GM19099 (cell line): ENCODE measurements around the gene MYO1E.

Experiments used
- POLR2A ChIP-seq: IDR thresholded peaks from 3 replicates; pipeline ENCODE4 v1.6.1; 2011; ENCODE audit warnings: low read depth; ENCODE audit not compliant: insufficient read length; ENCODE audit errors: extremely low read depth

MYO1E gene

DNA sequence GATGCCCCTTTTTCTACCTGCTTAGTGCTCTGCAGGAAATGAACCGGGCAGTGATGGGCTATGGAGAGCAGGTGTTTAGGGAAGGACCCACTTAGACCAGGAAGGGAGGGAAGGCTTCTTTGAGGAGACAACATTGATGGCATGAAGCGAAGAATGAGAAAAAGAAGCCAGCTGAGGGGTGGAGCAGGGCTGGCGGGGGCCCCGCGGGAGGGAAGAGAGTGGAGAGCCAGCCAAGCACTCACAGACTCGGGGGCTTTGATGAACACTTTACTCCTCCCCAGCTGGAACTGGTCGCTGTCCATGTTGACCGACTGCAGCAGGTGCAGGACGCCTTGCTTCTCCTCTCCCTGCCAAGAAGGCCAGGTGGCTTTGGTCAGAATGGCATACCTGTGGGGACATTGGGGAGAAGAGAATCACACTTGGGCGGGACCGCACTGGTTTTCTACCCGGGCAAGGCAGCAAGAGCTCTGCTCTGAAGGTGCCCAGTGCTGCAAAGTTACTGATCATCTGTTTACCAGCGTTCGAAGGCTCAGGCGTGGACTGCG lies 194.4 kb downstream of the MYO1E start:
- TF ChIP-seq POLR2A: no peak

DNA sequence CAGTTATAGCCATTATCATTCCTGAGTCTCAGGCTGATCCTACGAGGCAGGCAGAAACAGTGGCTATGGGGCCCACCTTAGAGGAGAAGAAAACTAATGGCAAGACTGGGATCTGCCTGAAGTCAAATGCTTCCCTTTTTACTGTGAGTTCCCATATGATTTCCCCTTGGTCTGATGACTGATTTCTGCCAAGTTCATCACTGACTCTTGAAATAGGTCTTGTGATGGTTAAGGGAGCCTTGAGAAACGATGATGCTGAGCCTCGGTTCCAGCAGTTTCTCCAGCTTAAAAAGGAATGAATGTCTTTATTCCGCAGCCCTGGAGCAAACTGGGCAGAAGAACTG lies 195.4 kb downstream of the MYO1E start:
- no peak for TF ChIP-seq POLR2A

DNA sequence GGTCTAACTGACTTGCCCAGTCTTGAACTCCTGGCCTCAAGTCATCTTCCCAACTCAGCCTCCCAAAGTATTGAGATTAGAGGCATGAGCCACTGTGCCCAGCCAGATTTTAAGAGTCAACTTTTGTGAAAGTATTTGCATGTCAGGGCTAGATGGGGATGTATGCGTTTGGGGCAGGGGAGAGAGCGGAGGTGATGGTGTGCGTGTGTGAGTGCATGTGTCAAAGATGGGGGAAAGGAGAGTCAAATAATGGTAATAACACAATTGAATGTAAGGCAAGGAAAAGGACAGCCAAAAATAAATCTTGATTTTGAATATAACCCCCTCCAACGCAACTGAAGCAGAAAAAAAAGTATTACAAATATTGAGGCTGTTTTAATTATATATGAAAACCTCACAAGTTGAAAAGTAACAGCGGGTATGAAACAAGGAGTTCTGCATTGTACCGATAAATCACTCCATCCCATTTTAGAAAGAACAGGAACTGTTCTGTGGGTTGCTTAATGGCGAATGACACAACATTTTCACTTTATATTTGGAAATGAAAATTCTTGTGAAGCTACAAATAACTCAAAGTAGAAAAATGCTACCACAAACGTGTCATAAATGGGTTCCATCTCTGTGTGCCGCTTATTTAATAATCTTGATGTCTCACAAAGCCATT lies 195.9 kb downstream of the MYO1E start:
- TF ChIP-seq POLR2A: no peak

DNA sequence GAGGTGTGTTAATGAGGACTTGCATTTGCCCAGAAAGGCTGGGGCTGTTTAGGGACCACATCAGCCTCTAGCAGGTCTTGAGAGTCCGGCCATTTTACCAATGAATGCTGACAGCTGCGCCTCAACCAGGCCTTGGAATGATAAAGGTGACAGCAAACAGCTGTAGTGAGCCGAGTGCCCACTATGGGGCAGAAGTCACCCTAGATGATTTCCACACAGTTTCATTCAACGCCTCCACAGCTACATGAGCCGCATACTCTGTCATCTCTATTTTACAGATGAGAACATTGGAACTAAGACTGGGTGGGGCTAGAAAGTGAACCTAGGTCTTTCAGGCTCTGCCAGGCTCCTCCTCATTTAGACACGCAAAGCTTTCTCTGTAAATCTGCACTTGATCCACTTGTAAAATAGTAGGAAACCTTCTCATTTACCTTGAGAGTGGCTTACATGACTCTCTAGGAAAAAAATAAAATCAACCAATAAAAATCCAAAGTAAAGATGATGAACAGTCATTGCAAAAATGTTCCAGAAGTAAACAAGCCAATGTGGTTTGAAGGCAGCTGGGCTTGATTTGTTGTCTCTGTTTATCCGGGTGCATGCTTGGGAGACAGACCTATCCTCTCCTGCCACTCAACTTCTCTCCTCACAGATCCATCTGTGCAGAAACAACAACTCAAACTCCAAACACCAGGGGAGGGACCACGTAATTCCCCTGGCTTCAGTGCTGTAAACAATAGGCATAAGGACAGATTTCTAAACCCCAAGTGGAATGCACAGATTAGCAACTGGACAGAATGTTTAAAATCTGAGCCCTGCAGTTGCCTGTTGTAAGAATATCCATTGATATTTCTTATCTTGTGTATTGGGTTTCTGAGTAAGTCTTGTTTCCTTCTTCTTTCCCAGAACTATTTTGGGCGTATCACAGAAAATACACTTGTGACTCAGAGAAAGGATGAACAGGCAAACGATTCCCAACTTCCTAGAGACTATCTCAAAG lies 197.5 kb downstream of the MYO1E start:
- TF ChIP-seq POLR2A: no peak

DNA sequence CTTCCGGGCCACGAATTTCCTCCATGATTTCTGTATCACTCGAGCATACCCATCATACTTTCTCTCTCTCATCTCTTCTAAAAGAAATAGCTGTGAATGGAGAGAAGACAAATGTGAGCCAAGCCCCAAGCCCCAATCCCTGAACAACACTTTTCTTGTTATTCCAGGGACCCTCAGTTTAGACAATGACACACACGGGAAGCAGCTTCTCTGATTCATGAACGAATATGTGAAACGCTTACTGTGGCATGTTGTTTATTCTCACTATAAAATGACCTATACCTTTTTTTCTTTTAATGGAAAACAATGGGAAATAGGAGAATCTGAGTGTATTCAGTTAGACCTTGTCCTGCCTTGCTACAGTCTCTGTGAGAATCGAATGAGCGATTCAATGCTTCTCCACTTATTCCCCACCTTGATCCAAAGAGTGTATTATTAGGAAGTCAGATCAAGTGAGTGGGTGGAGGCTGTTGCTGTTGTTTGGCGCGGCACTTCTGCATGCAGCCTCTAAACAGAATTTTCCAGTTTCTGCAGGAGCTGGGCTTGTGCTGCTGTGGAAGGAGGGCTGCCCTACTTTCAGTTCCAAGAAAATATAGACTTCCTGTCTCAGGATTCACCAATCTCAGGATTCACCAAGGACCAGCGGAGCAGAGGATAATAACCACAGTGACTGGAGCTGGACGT lies 198.4 kb downstream of the MYO1E start:
- no peak for TF ChIP-seq POLR2A

DNA sequence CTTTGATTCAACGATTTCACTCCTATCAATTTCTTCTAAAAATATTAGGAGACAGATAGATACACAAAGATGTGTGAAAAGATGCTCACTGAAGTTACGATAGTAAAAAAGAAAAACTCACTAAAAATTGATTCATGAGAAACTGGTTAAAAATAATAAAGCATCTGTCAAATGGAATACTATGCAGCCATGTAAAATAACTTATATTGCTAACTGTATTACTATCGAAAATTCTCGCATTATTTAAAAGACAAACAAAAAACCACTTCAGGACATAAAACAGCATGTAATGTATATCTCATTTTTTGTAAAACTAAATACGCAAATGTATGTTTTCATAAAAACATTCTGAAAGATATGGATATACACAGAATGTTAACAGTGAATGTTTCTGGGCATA lies 199.5 kb downstream of the MYO1E start:
- no peak for TF ChIP-seq POLR2A

DNA sequence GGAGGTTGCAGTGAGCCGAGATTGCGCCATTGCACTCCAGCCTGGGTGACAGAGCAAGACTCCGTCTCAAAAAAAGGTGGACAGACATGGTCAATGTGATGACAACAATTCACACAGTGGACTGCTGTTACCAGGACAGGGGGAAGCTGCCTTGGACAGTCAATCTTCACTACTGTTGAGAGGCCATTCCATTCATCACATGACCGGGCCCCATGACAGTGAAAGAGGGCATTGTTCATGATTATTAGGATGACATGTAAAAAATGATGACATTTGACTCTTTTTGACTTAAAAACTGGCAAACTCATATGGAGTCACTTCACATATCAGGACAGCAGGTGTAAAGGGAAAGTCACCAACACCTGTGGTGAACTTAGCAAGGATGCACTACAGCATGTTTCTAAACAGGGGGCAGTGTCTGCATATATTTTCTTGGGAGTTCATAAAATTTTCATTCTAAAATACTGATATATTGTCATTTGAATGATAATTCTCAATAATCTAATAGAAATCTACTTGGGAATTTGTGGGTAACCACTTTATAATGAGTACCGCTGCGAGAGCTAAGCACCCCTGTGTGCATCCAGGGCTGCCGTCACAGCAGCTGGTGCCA lies 200.3 kb downstream of the MYO1E start:
- TF ChIP-seq POLR2A: no peak

DNA sequence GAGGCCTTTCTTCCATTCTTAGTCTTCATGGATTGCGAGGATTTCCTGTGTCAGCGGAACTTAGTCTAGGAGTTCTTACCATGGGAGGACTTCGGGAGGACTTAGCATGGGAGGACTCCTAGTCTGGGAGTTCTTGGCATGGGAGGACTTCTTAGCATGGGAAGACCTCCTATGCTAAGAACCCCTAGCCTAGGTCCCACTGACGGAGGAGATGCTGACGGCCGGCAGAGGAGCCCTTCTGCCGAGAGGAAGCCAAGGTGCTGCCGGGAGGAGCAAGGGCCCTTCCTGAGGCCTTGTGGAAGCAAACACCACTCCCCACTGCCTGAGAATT lies 201.6 kb downstream of the MYO1E start:
- TF ChIP-seq POLR2A: no peak

DNA sequence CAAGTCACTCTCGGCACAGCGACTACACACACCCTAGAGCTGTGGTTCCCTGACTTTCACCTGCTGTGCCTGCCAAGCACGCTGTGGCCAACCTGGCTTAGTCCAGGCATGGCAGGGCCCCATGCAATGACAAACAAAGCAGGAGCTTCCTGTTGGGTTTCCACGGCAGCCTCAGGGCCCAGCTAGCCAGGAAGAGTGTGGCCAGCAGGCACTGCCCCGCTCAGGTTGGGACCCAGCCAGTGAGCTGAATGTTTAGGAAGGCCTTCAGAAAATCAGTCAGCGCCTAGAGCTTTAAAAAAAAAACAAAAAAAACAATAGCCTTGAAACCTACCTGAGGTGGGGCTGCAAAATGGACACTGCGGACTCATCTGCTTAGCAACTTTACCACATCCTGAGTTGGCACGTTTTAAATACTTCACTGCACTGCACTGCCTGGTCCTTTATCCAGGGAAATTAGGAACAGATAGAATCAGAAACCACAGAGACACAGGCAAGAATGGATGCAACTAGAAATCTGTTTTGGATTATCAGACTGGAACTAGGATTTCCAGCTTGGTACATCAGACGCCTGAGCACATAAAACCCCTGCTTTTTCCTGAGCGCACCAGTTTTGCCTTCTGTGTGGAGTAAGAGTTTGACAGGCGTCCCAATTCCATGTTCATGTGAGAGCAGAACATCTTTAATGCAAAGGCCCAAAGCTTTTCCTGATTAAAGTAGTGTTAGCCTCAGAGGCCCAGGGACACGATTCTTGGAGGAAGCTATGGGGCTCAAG lies 202.2 kb downstream of the MYO1E start:
- no peak for TF ChIP-seq POLR2A

DNA sequence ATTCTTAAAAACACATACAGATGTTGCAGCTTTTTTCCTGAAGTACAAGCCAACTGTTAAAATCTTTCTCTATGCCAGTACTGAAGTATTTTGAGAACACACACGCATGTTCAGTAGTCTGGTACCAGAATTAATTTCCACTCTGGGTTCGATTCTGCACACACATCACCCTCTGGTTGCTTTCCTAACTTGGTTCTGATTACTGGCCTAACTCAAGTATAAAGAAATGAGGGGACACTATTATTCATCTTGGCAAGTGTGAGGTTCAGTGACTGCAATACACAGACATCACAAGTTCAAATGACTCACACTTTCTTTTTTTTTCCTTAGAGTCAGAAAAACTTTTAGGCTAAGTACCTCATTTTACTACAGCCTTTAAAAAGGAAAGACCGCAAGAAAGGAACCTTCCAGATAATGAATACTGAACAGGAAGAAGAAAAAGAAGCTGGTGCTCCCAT lies 203.4 kb downstream of the MYO1E start:
- TF ChIP-seq POLR2A: no peak

DNA sequence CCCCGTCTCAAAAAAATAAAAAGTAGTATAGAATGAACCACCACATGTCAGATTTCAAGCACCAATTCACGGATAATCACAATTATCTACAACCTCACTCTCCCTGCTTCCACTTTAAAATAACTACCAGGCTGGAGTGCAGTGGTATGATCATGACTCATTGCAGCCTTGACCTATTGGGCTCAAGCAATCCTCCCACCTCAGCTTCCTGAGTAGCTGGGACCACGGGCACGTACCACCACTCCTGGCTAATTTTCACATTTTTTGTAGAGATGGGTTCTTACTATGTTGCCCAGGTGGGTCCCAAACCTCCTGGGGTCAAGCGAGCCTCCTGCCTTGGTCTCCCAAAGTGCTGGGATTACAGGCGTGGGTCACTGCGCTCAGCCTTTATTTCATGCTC lies 204.1 kb downstream of the MYO1E start:
- no peak for TF ChIP-seq POLR2A

DNA sequence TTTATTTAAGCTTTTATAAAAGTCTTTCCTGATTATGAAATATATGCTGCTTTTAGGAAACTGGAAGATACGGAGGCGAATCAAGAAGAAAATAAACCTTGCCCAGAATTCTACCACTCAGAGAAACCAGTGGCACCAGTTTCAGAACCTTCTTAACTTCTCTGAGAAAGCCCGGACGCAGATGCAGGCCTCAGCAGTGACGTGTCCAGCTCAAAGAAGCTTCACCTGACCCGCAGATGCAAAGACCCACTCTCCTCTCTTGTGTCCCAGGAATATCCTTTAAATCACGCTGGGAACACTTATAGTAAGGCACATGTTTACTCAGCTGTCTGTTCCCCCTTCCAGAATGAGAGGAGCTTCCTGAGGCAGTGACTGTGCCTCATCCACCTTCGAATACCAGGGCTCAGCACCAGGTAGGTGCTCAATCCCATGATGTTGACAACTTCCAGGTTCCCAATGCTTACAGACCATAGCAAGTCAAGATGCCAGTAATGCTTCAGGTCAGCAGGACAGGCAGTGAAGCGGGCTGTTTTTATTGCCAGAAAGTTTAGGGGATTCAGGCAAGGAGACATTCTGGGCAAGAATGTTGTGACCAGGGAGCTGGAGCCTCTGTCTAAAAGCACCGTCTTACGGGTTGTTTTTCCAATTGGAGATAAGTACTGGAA lies 205.9 kb downstream of the MYO1E start:
- TF ChIP-seq POLR2A: no peak

DNA sequence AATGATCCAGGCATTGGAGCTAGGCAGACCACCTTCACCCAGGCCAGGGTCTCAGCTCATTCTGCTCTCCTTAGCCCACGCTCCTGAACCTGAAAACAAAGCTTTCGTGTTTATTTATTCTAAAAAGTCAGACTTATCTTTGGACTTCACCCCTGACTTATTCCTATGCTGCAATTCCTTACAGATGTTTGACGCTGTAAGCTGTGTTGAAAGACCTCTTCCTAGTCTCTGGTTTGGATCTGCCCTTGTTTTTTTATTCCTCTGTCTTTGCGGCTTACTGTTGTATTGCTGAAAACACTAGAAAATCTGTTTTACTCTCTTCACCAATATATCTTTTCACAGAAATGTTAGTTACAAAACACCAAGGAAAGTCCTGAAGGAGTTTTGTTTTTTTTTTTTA lies 206.5 kb downstream of the MYO1E start:
- no peak for TF ChIP-seq POLR2A

DNA sequence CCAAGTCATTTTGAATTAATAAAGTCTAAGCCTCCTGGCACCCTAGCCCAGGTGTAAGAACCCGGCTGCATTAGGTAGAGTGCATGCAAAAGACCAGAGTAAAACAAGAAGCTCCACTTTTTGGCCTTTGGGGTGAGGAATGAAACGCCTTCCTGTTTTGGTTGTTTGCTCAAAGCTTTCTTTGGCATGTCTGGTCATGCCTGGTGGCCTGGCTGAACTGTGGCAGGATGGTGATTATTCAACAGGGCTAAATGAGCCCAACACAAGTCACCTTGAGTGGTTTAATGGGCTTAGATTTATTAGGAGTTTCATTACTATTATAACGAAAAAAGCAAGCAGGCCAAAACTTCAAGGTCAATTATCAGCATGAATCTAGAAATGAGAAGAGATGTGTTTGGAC lies 206.9 kb downstream of the MYO1E start:
- TF ChIP-seq POLR2A: no peak
